Body of pancreas (tissue), 4 donors: ENCODE results near the gene EXOC3.

Experiments used
- POLR2A ChIP-seq, 3 donors: fragments of 450-650 bp; IDR thresholded peaks; one replicate each; pipeline ENCODE4 v1.6.1; 2016; ENCODE audit warnings: antibody characterized with exemption in 3 of 3, mild to moderate bottlenecking in 2 of 3
- TF ChIP-seq, protein P1 (sequence below), 7 experiments: fragments of 450-650 bp in 4 of 7; fragments of 200-600 bp in 3 of 7; sonication (generic) in 3 of 7; IDR thresholded peaks; one replicate each; pipeline ENCODE4 v1.5.1; 2016 to 2019; ENCODE audit warnings: antibody characterized with exemption in 7 of 7

GRCh38 chr5:491856-492155, 48.8 kb downstream of the EXOC3 start:
- TF ChIP-seq, protein P1, sequence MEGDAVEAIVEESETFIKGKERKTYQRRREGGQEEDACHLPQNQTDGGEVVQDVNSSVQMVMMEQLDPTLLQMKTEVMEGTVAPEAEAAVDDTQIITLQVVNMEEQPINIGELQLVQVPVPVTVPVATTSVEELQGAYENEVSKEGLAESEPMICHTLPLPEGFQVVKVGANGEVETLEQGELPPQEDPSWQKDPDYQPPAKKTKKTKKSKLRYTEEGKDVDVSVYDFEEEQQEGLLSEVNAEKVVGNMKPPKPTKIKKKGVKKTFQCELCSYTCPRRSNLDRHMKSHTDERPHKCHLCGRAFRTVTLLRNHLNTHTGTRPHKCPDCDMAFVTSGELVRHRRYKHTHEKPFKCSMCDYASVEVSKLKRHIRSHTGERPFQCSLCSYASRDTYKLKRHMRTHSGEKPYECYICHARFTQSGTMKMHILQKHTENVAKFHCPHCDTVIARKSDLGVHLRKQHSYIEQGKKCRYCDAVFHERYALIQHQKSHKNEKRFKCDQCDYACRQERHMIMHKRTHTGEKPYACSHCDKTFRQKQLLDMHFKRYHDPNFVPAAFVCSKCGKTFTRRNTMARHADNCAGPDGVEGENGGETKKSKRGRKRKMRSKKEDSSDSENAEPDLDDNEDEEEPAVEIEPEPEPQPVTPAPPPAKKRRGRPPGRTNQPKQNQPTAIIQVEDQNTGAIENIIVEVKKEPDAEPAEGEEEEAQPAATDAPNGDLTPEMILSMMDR (IDR thresholded peaks at IDR 0.05), result no peak
- no peak for TF ChIP-seq POLR2A (IDR thresholded peaks at IDR 0.05)
